Lower leg skin (tissue), 4 donors: Measurements from ENCODE around the gene OFD1. TPM values are rescaled to one million over a fixed set of nuclear protein-coding genes. Genes with fewer than 3 reads are reported as not detected.
A peak's percentile ranks its signal among the peaks of the same experiment; 100 is the strongest.

Experiments
- DNase-seq, 2 donors: peaks; one replicate each; pipeline ENCODE4 v3.0.0-alpha.2; 2019; ENCODE audit warnings: low spot score in 2 of 2
- H3K4me3 ChIP-seq: fragments of 200-600 bp; sonication (generic); 2 replicates; pipeline ENCODE4 v1.5.1; 2017; ENCODE audit warnings: mild to moderate bottlenecking, low read depth; ENCODE audit not compliant: poor library complexity, severe bottlenecking
- POLR2A ChIP-seq, 2 donors: fragments of 450-650 bp; IDR thresholded peaks; one replicate each; pipeline ENCODE4 v1.6.1; 2016 to 2017; ENCODE audit warnings: antibody characterized with exemption in 2 of 2, mild to moderate bottlenecking in 1 of 2, moderate library complexity in 1 of 2
- WGBS, 2 donors: methylation state at CpG; one replicate each; pipeline ENCODE4 v1.1.5; 2018; 5-methylcytosine and 5-hydroxymethylcytosine counted together
- intact Hi-C: fragments of 100-400 bp; cut with DNase I; formaldehyde crosslinking; loops from one replicate; pipeline ENCODE4 v1.15.0; 2023; ENCODE audit warnings: low total_unique reads
- total RNA-seq, 4 donors: library from RNA; depleted of rRNA; stranded (reverse); fragments of >200 nt; gene quantifications; one replicate each; pipeline ENCODE4 v1.1.0, GENCODE V29; 2016
- TF ChIP-seq, protein P1 (sequence below), 3 donors: fragments of 450-650 bp; IDR thresholded peaks; one replicate each; pipeline ENCODE4 v1.5.1; 2016; ENCODE audit warnings: antibody characterized with exemption in 3 of 3, mild to moderate bottlenecking in 3 of 3, moderate library complexity in 2 of 3

Gene OFD1
- total RNA-seq, 4 donors from 2014 or later, result 20.0 to 69.6 (median 27.5) TPM

DNA sequence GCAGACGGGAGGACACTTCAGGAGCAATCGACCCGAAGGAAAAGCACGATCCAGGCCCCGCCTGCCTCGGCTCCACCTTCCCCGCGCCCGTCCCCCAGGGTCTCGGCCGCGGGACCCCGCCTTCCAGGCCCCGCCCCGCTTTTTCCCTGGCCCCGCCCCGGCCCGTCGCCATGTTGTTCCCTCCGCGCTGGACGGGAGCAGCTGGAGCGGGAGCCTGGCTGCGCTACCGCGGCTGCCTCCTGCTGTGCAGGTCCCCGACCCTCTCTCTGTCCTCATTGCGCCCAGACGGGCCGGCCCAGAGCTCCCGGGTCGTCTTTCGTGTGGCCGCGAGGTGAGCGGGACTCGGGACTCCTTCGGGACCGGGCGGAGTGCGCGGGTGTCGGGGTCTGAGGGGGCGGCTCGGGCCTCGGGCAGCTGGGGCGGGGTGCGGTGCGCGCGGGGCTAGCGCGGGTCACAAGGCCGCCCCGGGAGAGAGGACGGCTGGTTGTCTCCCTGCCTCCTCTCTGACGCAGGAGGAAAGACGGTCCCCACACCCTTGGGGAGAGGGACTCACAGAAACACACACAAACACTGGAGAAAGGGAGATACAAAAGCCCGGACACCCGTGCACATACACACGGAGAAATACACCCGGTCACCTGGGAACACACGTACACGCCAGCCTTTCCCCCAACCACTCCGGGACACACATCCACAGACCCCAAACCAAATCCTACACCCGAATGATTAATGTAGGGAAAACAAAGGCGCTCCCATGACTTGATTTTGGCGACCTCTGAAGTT lies 45.4 kb upstream of the OFD1 start, which contains the start of gene RAB9A:
RAB9A (plus strand) TSS at position 171 of the 783 bp plus-strand sequence. CDS start 19,619 bp downstream, outside the sequence.
- peak; percentile 79 to 97 for DNase-seq
- 0 to 2% methylated on average over 32 to 36 of the region's 68 CpGs for WGBS, 2 donors
- TF ChIP-seq POLR2A (IDR thresholded peaks at IDR 0.05), result peak in 1 of 2 donors; percentile 90
- TF ChIP-seq, protein P1, sequence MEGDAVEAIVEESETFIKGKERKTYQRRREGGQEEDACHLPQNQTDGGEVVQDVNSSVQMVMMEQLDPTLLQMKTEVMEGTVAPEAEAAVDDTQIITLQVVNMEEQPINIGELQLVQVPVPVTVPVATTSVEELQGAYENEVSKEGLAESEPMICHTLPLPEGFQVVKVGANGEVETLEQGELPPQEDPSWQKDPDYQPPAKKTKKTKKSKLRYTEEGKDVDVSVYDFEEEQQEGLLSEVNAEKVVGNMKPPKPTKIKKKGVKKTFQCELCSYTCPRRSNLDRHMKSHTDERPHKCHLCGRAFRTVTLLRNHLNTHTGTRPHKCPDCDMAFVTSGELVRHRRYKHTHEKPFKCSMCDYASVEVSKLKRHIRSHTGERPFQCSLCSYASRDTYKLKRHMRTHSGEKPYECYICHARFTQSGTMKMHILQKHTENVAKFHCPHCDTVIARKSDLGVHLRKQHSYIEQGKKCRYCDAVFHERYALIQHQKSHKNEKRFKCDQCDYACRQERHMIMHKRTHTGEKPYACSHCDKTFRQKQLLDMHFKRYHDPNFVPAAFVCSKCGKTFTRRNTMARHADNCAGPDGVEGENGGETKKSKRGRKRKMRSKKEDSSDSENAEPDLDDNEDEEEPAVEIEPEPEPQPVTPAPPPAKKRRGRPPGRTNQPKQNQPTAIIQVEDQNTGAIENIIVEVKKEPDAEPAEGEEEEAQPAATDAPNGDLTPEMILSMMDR (IDR thresholded peaks at IDR 0.05), result no peak
- intact Hi-C loops, result no loop called here
- peak within 1 kb of the TSS; percentile 59 for H3K4me3 ChIP-seq

DNA sequence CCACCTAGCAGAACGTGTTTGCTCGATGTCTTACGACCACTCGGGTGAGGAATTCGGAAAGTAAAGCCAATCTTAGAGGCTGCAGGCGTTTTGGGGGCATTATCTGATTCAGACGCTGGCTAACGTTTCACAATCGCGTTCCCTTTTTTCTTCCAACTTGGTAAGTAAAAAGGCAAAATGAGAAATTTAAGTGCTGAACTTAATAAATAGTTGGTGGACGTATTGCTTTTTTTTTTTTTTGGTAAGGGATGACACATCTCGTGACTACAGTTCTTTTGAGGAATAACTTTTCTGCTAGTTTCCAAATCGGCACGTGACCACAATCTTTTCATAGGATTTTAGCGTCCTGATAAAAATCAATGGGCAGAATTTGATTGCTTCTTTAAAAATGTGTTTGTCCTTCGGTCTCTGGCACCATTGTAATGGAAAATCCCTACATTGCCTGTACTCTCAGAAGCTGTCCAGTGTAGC lies 44.8 kb upstream of the OFD1 start:
- intact Hi-C loops, result no loop called here

DNA sequence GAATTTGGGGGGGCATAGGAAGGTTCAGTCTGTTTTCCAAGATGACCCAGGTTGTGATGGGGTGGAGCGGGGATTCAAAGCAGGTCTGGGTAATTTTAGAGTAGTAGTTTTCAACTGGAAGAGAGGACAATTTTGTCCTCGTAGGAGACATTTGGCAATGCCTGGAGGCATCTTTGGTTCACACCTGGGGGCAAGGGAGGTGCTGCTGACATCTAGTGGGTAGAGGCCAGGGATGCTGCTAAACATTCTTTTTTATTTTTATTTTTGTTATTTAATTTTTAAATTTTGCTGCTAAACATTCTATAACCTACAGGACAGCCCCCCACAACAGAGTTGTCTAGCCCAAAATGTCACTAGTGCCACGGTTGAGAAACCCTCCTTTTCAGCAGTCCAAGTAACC lies 43.7 kb upstream of the OFD1 start:
- DNase-seq, result no peak
- H3K4me3 ChIP-seq, result no peak overlapping the region
- TF ChIP-seq POLR2A (IDR thresholded peaks at IDR 0.05), result no peak
- TF ChIP-seq, protein P1 (IDR thresholded peaks at IDR 0.05), result no peak
- intact Hi-C loops, result no loop called here
- WGBS, 2 donors, result 55 to 65% methylated on average over 3 of the region's 3 CpGs

More for the DNA sequence above, 44.8 kb upstream of the OFD1 start:
- peak overlapping the region; percentile 59 for H3K4me3 ChIP-seq
- no peak for TF ChIP-seq POLR2A (IDR thresholded peaks at IDR 0.05)
- TF ChIP-seq, protein P1 (IDR thresholded peaks at IDR 0.05), result no peak
- DNase-seq, result no peak
- WGBS, 2 donors, result 0 to 5% methylated on average over 16 of the region's 16 CpGs

DNA sequence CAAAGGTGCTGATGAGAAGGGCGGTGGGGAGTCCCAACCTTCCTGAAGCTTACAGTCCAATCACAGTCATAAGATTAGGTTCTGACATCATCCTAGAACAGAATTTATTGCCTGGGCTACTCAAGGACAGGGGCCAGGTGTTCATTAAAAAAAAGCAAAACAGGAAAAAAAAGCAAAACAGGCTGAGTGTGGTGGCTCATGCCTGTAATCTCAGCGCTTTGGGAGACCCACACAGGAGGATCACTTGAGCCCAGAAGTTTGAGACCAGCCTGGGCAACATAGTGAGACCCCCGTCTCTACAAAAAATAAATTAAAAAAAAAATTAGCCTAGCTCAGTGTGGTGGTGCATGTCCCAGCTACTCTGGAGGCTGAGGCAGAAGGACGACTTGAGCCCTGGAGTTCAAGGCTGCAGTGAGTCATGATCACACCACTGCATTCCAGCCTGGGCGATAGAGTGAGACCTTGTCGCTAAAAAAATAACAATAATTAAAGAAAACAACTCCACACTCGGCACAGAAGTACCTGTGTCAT lies 42.6 kb upstream of the OFD1 start:
- TF ChIP-seq POLR2A (IDR thresholded peaks at IDR 0.05), result no peak
- TF ChIP-seq, protein P1 (IDR thresholded peaks at IDR 0.05), result no peak
- no peak overlapping the region for H3K4me3 ChIP-seq
- no peak for DNase-seq
- intact Hi-C loops, result no loop called here
- WGBS, 2 donors, result 71 to 72% methylated on average over 7 of the region's 7 CpGs

DNA sequence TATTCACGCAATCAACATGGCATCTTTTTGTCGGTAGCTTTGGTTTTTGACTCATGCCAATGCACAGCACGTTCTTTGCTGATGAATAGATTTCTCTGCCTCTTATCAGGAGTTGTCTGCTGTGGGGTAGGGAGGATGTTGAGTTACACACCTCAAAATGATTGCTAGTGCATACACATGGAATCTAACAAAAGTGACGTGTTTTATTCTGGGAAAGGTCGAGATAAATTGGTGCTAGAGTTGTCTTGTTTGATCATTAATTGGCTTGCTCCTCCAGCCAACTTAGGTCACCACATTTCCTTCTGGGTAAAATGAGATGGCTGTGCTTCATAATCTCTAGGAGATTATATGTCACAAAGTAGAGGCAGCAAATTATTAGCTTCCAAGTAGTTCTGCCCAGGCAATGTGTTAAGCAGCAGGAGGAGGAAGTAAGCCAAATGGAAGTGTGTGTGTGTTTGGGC lies 41.7 kb upstream of the OFD1 start:
- H3K4me3 ChIP-seq, result no peak overlapping the region
- 60 to 67% methylated on average over 5 of the region's 5 CpGs for WGBS, 2 donors
- no peak for TF ChIP-seq POLR2A (IDR thresholded peaks at IDR 0.05)
- TF ChIP-seq, protein P1 (IDR thresholded peaks at IDR 0.05), result no peak
- intact Hi-C loops, result no loop called here
- DNase-seq, result no peak
